HL-60 (cell line): ENCODE data around the gene LRP8.

ENCODE experiments used
- DNase-seq, 2 experiments: peaks; one replicate each; pipeline ENCODE4 v3.0.0-alpha.2; 2010 to 2020; ENCODE audit warnings: low read depth in 1 of 2, low spot score in 1 of 2
- H3K27ac ChIP-seq: fragments of 250-450 bp; sonication (Bioruptor Pico); replicated peaks from 2 replicates; pipeline ENCODE4 v1.5.1; 2020; ENCODE audit warnings: mild to moderate bottlenecking, moderate library complexity
- H3K27me3 ChIP-seq: fragments of 250-450 bp; sonication (Bioruptor Pico); 2 replicates; pipeline ENCODE4 v1.5.1; 2021; ENCODE audit warnings: mild to moderate bottlenecking, moderate library complexity; ENCODE audit not compliant: insufficient read depth, poor library complexity, severe bottlenecking
- H3K4me3 ChIP-seq: replicated peaks from 2 replicates; pipeline ENCODE4 v1.5.1; 2011; ENCODE audit warnings: mild to moderate bottlenecking, control low read depth, low read length; ENCODE audit not compliant: insufficient read depth
- CTCF ChIP-seq: IDR thresholded peaks from one replicate; pipeline ENCODE4 v1.5.1; 2011; ENCODE audit warnings: low read length, control low read depth, inconsistent platforms; ENCODE audit not compliant: insufficient read depth
- GABPA ChIP-seq: IDR thresholded peaks from 2 replicates; pipeline ENCODE4 v1.6.1; 2012; ENCODE audit warnings: low read depth
- POLR2AphosphoS5 ChIP-seq: IDR thresholded peaks from 2 replicates; pipeline ENCODE4 v1.6.1; 2012; ENCODE audit warnings: low read depth
- REST ChIP-seq: IDR thresholded peaks from 2 replicates; pipeline ENCODE4 v1.6.1; 2012; ENCODE audit warnings: low read depth; ENCODE audit not compliant: insufficient replicate concordance
- SPI1 ChIP-seq: IDR thresholded peaks from 2 replicates; pipeline ENCODE4 v1.6.1; 2012; ENCODE audit warnings: low read depth, mild to moderate bottlenecking, borderline replicate concordance

The LRP8 gene

DNA sequence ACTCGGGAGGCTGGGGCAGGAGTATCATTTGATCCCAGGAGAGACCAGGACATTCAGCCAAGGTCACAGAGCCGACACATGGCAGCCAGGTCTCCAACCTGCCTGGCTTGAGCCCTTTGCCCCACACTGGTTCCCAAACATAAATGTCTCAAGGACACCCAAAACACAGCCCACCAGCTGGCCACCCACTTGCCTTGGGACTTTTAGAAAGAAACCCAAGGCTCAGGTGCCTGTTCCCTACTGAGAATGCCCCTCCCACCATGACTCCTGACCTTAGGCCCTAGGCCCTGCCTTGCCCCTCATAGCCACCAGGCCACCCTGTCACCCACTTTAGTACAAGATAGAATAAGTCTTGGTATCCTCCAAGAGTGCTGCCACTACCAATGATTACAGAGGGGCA lies 41.9 kb upstream of the LRP8 start:
- DNase-seq = no peak
- Histone ChIP-seq H3K27me3 (no peaks in the 10 kb centered on the region), H3K4me3 (no peak overlapping the region), H3K27ac (no peak overlapping the region)
- no peak for TF ChIP-seq GABPA

- no peak for TF ChIP-seq POLR2AphosphoS5
- no peak for TF ChIP-seq GABPA
- TF ChIP-seq REST = no peak
- TF ChIP-seq SPI1 = no peak
- TF ChIP-seq CTCF = no peak
- DNase-seq = no peak
- Histone ChIP-seq H3K27ac (no peak overlapping the region), H3K27me3 (no peaks in the 10 kb centered on the region), H3K4me3 (no peak overlapping the region)
Observed at GRCh38 chr1:53369034-53369750, 41.3 kb upstream of the LRP8 start.

GRCh38 chr1:53368314-53369033 lies 40.6 kb upstream of the LRP8 start:
- DNase-seq = peak in 1 of 2 experiments; percentile 19
- TF ChIP-seq GABPA = no peak
- no peak for TF ChIP-seq SPI1
- TF ChIP-seq REST = no peak
- no peak for TF ChIP-seq CTCF
- Histone ChIP-seq H3K27ac (no peak overlapping the region), H3K4me3 (no peak overlapping the region), H3K27me3 (no peaks in the 10 kb centered on the region)

GRCh38 chr1:53367503-53368313 lies 39.8 kb upstream of the LRP8 start:
- peak in 1 of 2 experiments; percentile 84 for DNase-seq
- Histone ChIP-seq H3K4me3 (no peak overlapping the region), H3K27ac (no peak overlapping the region), H3K27me3 (no peaks in the 10 kb centered on the region)
- TF ChIP-seq SPI1 (peak; percentile 78), CTCF (no peak), POLR2AphosphoS5 (0 out of 2 replicates have a peak, but pooled peaks have one; percentile 28)
